NCI-H1694 treated with DMSO at 0.1 percent for 48 hours (cell line): Measurements from ENCODE around the gene ARHGDIG.
A peak's percentile ranks its signal among the peaks of the same experiment; 100 is the strongest.

ENCODE experiments used
- DNase-seq: peaks from one replicate; lab custom pipeline; 2025; lab: John Stamatoyannopoulos, UW

The ARHGDIG gene

GRCh38 chr16:297832-298231 is 17.4 kb downstream of the ARHGDIG start:
- DNase-seq: no peak

- DNase-seq: no peak
These were observed 20.8 kb downstream of the ARHGDIG start for GRCh38 chr16:301235-301634.

GRCh38 chr16:301950-302349 is 21.6 kb downstream of the ARHGDIG start:
- DNase-seq: no peak

GRCh38 chr16:303760-304505 is 23.5 kb downstream of the ARHGDIG start:
- no peak for DNase-seq

- DNase-seq: peak; percentile 52
These were observed 25.7 kb downstream of the ARHGDIG start for GRCh38 chr16:305916-306626.

GRCh38 chr16:306911-307370 is 26.6 kb downstream of the ARHGDIG start:
- DNase-seq: peak; percentile 20

- no peak for DNase-seq
These were observed 27.4 kb downstream of the ARHGDIG start for GRCh38 chr16:307691-308312.

GRCh38 chr16:309476-309875 is 29.1 kb downstream of the ARHGDIG start:
- DNase-seq: no peak

- DNase-seq: no peak
These were observed 31.3 kb downstream of the ARHGDIG start for GRCh38 chr16:311725-312124.

- DNase-seq: no peak
These were observed 34.0 kb downstream of the ARHGDIG start for GRCh38 chr16:314351-314750.

GRCh38 chr16:314795-315299 is 34.5 kb downstream of the ARHGDIG start:
- no peak for DNase-seq

GRCh38 chr16:316741-317464 is 36.5 kb downstream of the ARHGDIG start:
- DNase-seq: no peak

GRCh38 chr16:317583-317982 is 37.2 kb downstream of the ARHGDIG start:
- DNase-seq: no peak

- DNase-seq: no peak
These were observed 38.2 kb downstream of the ARHGDIG start for GRCh38 chr16:318628-319027.

- no peak for DNase-seq
These were observed 39.8 kb downstream of the ARHGDIG start for GRCh38 chr16:320206-320605.

GRCh38 chr16:321532-321931 is 41.1 kb downstream of the ARHGDIG start:
- no peak for DNase-seq

- DNase-seq: no peak
These were observed 42.2 kb downstream of the ARHGDIG start for GRCh38 chr16:322476-323143.

GRCh38 chr16:324201-324450 is 43.7 kb downstream of the ARHGDIG start:
- DNase-seq: no peak

GRCh38 chr16:324451-325334 is 44.3 kb downstream of the ARHGDIG start:
- no peak for DNase-seq

GRCh38 chr16:325375-326145 is 45.2 kb downstream of the ARHGDIG start:
- no peak for DNase-seq
